IPS-18a (cell line): ENCODE results near the gene SLC25A21.
"Not testable (repeated sequence)": the region's sequence is repeated elsewhere in the genome, so short reads cannot be mapped to it uniquely, and the experiment has no call there.

Source experiments
- H3K27ac ChIP-seq: one replicate; pipeline ENCODE4 v1.5.1; 2013; ENCODE audit warnings: low read length
- H3K27me3 ChIP-seq: one replicate; pipeline ENCODE4 v1.6.1; 2013; ENCODE audit warnings: mild to moderate bottlenecking, low read length; ENCODE audit not compliant: control insufficient read depth, insufficient read depth
- H3K36me3 ChIP-seq: one replicate; pipeline ENCODE4 v1.6.1; 2013; ENCODE audit warnings: low read depth, low read length; ENCODE audit not compliant: control insufficient read depth
- H3K4me1 ChIP-seq: one replicate; pipeline ENCODE4 v1.6.1; 2013; ENCODE audit warnings: low read depth, low read length; ENCODE audit not compliant: control insufficient read depth
- H3K4me3 ChIP-seq: one replicate; pipeline ENCODE4 v1.5.1; 2013; ENCODE audit warnings: low read length
- H3K9ac ChIP-seq: one replicate; pipeline ENCODE4 v1.6.1; 2013; ENCODE audit warnings: mild to moderate bottlenecking, low read length, moderate library complexity
- H3K9me3 ChIP-seq: one replicate; pipeline ENCODE4 v1.6.1; 2013; ENCODE audit warnings: low read depth, low read length; ENCODE audit not compliant: control insufficient read depth

Gene SLC25A21

DNA sequence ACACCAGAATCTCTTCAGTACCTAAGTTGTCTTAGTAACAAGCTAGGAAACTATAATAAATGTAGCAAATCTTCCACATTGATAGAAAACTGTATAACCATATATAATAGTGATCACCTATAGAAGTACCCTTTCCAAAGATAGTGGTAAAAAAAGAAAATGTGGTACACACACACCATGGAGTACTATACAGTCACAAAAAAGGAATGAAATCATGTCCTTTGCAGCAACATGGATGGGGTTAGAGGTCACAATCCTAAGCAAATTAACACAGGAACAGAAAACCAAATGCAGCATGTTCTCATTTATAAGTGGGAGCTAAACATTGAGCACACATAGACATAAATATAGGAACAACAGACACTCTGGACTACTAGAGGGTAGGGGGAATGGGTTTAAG, 90.5 kb downstream of the SLC25A21 start:
- Histone ChIP-seq H3K27me3 (no peaks in the 10 kb centered on the region), H3K9me3 (no peaks in the 10 kb centered on the region), H3K27ac (no peak overlapping the region), H3K9ac (no peak overlapping the region), H3K4me3 (no peak overlapping the region), H3K4me1 (no peaks in the 10 kb centered on the region), H3K36me3 (no peaks in the 10 kb centered on the region)

DNA sequence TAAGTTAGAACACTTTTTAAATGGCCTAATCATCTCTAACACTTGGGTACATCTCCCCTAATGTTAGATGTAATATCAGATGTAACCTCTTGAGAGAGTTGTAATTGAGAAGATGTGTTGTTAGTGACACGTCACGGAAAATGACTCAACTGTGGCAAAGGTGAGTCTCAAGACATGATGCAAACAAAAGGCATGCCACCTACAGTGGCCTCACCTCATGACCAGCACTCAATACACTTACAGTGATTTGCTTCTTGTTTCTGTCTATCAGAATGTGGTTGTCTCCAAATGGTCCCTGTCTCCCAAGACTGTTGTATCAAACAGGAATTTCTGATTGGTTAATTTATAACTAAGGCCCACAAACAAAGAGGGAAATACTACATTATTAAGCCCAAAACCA, 91.2 kb downstream of the SLC25A21 start:
- Histone ChIP-seq H3K27me3 (no peaks in the 10 kb centered on the region), H3K9me3 (no peaks in the 10 kb centered on the region), H3K4me1 (no peaks in the 10 kb centered on the region), H3K27ac (no peak overlapping the region), H3K9ac (no peak overlapping the region), H3K36me3 (no peaks in the 10 kb centered on the region), H3K4me3 (no peak overlapping the region)

DNA sequence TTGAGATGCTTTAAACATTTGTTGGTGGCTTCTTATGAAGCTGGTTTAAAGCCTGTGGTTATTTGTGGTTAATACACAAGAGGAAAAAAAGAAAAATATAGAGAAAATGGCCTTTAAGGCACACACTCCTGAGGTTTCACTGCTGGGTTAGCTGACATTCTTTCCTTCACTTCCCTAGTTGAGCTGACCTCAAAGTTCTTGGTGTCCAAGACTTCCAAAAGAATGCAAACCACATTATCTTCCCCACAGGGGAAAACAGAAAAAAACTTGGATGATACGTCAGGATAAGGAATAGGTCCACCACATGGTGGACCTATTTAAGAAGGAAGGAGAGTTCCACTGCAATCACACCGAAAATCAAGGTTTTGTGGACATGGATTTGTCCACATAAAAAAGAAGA, 94.3 kb downstream of the SLC25A21 start:
- no peaks in the 10 kb centered on the region for H3K36me3 ChIP-seq
- H3K27ac ChIP-seq = no peak overlapping the region
- no peaks in the 10 kb centered on the region for H3K4me1 ChIP-seq
- H3K27me3 ChIP-seq = no peaks in the 10 kb centered on the region
- no peaks in the 10 kb centered on the region for H3K9me3 ChIP-seq
- no peak overlapping the region for H3K9ac ChIP-seq
- no peak overlapping the region for H3K4me3 ChIP-seq

DNA sequence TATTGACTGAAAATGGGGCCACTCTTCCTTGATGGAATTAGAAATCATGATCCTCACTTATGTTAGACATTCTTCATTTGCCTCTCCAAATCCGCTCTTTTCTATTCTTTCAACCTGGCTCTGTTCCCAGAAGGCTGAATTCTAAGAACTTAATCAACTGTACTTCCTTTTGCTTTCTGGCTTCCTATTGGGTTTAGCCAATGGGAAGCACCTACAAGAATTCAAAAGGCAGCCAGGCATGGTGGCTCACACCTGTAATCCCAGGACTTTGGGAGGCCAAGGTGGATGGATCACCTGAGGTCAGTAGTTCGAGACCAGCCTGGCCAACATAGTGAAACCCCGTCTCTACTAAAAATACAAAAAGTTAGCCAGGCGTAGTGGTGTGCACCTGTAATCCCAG, 98.1 kb downstream of the SLC25A21 start:
- H3K36me3 ChIP-seq, H3K27me3 ChIP-seq, H3K4me1 ChIP-seq, H3K4me3 ChIP-seq, H3K9ac ChIP-seq, H3K27ac ChIP-seq, H3K9me3 ChIP-seq: not testable (repeated sequence)

DNA sequence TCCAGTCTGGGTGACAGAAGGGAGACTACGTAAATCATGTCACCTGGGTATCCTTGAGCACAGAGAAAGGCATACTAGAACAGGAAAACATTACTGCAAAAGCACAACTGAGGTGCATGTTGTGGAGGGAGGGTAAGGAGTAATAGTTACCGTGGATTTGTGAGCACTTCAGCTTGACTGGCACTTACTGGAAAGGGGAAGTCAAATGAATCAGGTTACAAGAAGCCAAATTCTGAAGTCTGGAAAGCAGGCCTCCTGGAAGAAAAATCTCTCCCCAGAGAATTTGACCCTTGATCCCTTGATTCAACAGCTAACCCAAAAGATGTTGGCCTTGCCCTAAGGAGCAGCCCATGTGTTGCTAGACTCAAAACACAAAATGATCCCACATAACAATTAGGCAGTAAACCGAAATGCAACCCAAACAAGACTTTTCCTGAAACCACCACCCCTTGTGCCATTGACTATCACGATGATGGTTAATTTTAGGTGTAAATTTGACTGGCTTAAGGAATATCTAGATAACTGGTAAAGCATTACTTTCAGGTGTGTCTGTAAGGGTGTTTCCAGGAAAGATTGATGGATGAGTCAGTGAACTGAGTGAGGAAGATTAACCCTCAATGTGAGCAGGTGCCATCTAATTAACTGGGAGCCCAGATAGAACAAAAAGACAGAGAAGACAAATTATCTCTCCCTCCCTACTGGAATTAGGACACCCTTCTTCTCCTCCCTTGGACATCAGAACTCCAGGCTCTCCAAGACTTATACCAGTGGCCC, 108.8 kb downstream of the SLC25A21 start:
- Histone ChIP-seq H3K9ac (no peak overlapping the region), H3K9me3 (no peaks in the 10 kb centered on the region), H3K27ac (no peak overlapping the region), H3K27me3 (no peaks in the 10 kb centered on the region), H3K36me3 (no peaks in the 10 kb centered on the region), H3K4me1 (peaks cover 17% of the 10 kb centered on the region), H3K4me3 (no peak overlapping the region)

DNA sequence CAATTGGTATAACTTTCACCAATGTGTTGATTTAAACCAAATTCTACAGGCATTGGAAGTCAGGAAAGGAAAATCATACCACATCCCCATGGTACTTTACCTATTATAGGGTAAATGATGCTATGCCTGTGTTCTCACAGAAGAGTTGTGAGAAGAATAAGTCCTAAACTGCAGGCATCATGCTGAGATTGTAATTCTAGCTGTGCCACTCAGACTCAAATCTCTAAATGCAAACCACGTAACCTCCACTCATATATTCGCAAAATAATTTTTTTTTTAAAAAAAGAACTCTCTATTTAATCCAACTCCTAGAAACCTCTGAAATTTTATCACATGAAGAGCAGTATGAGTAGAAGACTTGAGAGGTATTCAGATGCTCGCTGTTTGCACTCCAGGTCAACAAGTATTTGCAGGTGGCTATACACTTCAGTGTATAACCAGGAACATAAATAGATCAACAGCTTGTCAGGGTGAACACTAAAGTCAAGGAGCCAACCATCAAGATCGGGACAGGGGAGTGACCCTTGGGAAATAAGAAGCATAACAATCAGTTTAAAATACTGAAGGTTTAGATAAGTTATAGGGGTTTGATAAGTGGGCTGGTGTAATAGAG, 110.1 kb downstream of the SLC25A21 start:
- no peak overlapping the region for H3K27ac ChIP-seq
- no peak overlapping the region for H3K9ac ChIP-seq
- H3K4me1 ChIP-seq = peaks cover 17% of the 10 kb centered on the region
- no peaks in the 10 kb centered on the region for H3K27me3 ChIP-seq
- no peaks in the 10 kb centered on the region for H3K36me3 ChIP-seq
- no peak overlapping the region for H3K4me3 ChIP-seq
- H3K9me3 ChIP-seq = no peaks in the 10 kb centered on the region

DNA sequence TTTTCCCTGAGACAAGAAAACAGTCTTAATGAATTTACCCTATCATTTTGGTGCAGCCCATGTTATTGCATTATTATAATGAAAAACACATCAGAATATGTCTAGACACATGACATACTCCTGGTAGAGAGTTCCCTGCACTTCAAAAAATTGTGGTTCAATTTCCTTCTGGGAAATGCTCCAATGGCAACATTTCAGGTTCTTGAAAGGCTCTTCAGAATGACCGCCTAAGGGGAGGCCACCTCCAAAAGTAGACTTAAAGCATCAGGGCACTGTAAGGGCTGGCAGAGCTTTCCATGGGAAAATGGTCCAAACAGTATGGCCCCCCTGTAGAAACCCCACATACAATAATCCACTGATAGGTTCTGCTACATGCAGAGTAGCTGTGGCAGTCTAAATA, 110.7 kb downstream of the SLC25A21 start:
- no peak overlapping the region for H3K9ac ChIP-seq
- H3K36me3 ChIP-seq = no peaks in the 10 kb centered on the region
- H3K27ac ChIP-seq = no peak overlapping the region
- H3K4me3 ChIP-seq = no peak overlapping the region
- H3K27me3 ChIP-seq = no peaks in the 10 kb centered on the region
- no peaks in the 10 kb centered on the region for H3K9me3 ChIP-seq
- peaks cover 21% of the 10 kb centered on the region for H3K4me1 ChIP-seq

DNA sequence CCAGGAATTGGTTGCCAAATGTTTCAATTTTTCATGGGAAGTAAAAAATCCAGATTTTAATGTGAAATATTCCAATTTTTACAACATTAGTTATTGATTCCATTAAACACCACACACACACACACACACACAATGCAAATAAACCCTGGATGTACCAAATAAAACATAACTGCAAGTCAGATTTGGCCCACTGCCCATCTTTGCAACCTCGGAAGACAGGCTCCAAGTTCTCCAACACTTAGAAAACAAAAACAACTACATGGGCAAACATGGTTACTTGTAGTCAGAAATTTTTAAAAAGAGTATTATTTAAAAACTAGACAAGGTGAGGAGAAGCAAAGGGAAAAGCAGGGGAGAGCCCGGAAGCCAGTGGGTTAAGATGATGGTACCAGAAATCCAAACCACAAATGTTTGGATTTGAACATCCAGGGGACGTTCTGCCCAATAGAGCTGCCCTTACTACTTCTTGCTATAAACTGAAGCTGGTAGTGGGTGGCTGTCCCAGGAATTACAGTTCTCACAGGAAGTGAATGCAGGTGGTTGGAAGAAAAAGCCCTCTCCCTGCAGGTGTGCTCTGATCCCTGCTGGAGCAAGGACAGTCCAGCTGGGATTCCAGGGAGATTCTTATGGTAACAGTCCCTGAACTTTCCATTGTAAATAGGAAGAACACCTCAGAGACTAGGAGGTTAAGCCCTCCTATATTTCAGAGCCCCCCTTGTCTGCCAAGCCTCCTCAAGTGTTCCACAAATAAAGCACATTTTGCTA, 111.7 kb downstream of the SLC25A21 start:
- H3K36me3 ChIP-seq = no peaks in the 10 kb centered on the region
- H3K4me3 ChIP-seq = no peak overlapping the region
- H3K27ac ChIP-seq = no peak overlapping the region
- no peak overlapping the region for H3K9ac ChIP-seq
- no peaks in the 10 kb centered on the region for H3K27me3 ChIP-seq
- no peaks in the 10 kb centered on the region for H3K9me3 ChIP-seq
- H3K4me1 ChIP-seq = peaks cover 24% of the 10 kb centered on the region

DNA sequence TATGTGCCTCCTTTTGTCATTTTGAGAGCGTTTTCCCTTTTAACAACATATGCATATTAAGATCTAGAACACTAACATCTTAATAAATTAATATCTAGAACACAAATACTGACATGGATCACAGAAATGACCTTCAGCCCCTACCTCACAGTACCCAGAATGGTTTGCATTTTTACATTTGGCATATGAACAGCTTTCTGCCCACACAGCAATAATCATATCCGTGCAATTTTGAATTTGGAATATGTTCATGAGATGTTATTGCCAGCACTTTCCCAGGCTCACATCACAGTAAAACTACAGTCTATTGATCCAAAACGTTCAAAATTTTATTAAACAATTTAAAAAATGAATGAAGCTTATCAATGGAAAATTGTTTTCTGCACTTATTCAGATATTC, 114.6 kb downstream of the SLC25A21 start:
- H3K9me3 ChIP-seq = no peaks in the 10 kb centered on the region
- peaks cover 24% of the 10 kb centered on the region for H3K4me1 ChIP-seq
- no peak overlapping the region for H3K27ac ChIP-seq
- no peaks in the 10 kb centered on the region for H3K27me3 ChIP-seq
- H3K4me3 ChIP-seq = no peak overlapping the region
- H3K36me3 ChIP-seq = no peaks in the 10 kb centered on the region
- no peak overlapping the region for H3K9ac ChIP-seq

DNA sequence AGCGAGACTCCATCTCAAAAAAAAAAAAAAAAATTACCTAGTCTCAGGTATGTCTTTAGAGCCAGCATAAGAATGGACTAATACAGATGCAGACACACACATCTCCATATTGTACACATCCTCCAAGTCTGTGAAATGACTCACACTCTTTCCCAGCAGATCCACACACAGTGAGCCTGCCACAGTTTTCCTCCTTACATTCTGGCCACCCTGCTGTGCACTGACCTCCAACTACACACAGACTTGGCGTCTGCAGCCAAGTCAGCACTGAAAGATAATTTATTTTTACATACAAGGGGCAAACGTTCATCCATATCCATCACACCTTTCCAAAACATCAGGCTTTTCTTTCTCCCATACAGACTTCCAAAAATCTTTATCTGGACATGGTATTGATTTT, 115.9 kb downstream of the SLC25A21 start:
- no peaks in the 10 kb centered on the region for H3K9me3 ChIP-seq
- no peaks in the 10 kb centered on the region for H3K36me3 ChIP-seq
- peaks cover 20% of the 10 kb centered on the region for H3K4me1 ChIP-seq
- no peak overlapping the region for H3K27ac ChIP-seq
- H3K27me3 ChIP-seq = no peaks in the 10 kb centered on the region
- H3K4me3 ChIP-seq = no peak overlapping the region
- H3K9ac ChIP-seq = no peak overlapping the region

DNA sequence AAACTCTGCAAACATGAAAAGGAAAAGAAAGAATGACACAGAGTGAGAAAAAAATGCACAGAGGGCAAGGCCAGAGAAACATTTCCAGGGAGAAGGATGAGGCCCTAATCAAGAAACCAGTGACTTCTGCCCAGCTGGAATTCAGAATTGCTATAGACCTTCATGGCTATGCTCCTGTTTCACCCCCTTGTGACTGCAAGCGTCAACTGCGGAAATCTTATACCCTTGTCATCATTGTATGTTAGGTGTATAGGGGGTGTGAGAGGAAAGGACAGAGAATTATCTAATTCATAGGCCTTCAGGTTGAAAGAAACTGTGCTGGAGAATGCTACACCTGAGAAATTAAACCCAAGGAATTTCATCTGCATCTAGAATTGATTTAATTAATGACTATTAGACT, 117.5 kb downstream of the SLC25A21 start:
- H3K4me3 ChIP-seq = no peak overlapping the region
- no peaks in the 10 kb centered on the region for H3K27me3 ChIP-seq
- H3K9ac ChIP-seq = no peak overlapping the region
- peaks cover 11% of the 10 kb centered on the region for H3K4me1 ChIP-seq
- no peaks in the 10 kb centered on the region for H3K36me3 ChIP-seq
- no peaks in the 10 kb centered on the region for H3K9me3 ChIP-seq
- H3K27ac ChIP-seq = no peak overlapping the region
